ENCODE data around the gene HMOX2.
A peak's percentile ranks its signal among the peaks of the same experiment; 100 is the strongest.

HMOX2 gene

GRCh38 chr16:4472880-4473279 lies 3.3 kb upstream of the HMOX2 start:
- peak overlapping the region; percentile 38; the same call in 1 of the 2 replicates for H3K9ac ChIP-seq (ENCODE audit: low read length)
- H3K4me2 ChIP-seq (ENCODE audit: low read length) = peak overlapping the region; percentile 66
- no peak overlapping the region for H2AFZ ChIP-seq (ENCODE audit: low read length)
- H3K36me3 ChIP-seq (ENCODE audit: insufficient read depth, low read length) = peaks cover 20% of the 10 kb centered on the region
- H3K79me2 ChIP-seq (ENCODE audit: insufficient read depth, low read length) = peaks cover 3% of the 10 kb centered on the region; the same call in 1 of the 2 replicates
- no peak for TF ChIP-seq CTCF (IDR thresholded peaks at IDR 0.05; ENCODE audit: low read length)
- TF ChIP-seq EZH2 (IDR thresholded peaks at IDR 0.05; ENCODE audit: borderline replicate concordance, low read length) = no peak
- H3K9me3 ChIP-seq (ENCODE audit: low read length) = no peaks in the 10 kb centered on the region
- H3K27ac ChIP-seq (ENCODE audit: low read depth, low read length, poor library complexity, severe bottlenecking) = peak overlapping the region; percentile 88
- H4K20me1 ChIP-seq (ENCODE audit: insufficient read depth, low read length) = no peaks in the 10 kb centered on the region
- H3K4me3 ChIP-seq (ENCODE audit: low read depth, low read length, poor library complexity, severe bottlenecking) = peak overlapping the region; percentile 72
- no peaks in the 10 kb centered on the region for H3K9me2 ChIP-seq (ENCODE audit: low read depth, low read length)
- peaks cover 36% of the 10 kb centered on the region for H3K4me1 ChIP-seq (ENCODE audit: insufficient read depth, low read length, severe bottlenecking)
- peaks cover 4% of the 10 kb centered on the region; the same call in 1 of the 2 replicates for H3F3A ChIP-seq (ENCODE audit: insufficient read depth, low read length)
- no peaks in the 10 kb centered on the region for H3K27me3 ChIP-seq (ENCODE audit: insufficient read depth, low read length)

GRCh38 chr16:4474192-4474961 lies 1.8 kb upstream of the HMOX2 start, which contains the start of gene NMRAL1:
TSS of gene NMRAL1 (minus strand) at chr16:4474625. CDS start at chr16:4474132, 493 bp downstream.
- H3K9me3 ChIP-seq (ENCODE audit: low read length) = no peaks in the 10 kb centered on the region
- H4K20me1 ChIP-seq (ENCODE audit: insufficient read depth, low read length) = no peaks in the 10 kb centered on the region
- no peak within 1 kb of the TSS for H2AFZ ChIP-seq (ENCODE audit: low read length)
- H3K79me2 ChIP-seq (ENCODE audit: insufficient read depth, low read length) = peaks cover 13% of the 10 kb centered on the region; the same call in 1 of the 2 replicates
- H3K9me2 ChIP-seq (ENCODE audit: low read depth, low read length) = no peaks in the 10 kb centered on the region
- H3K4me2 ChIP-seq (ENCODE audit: low read length) = peak within 1 kb of the TSS; percentile 66
- peaks cover 4% of the 10 kb centered on the region; the same call in 1 of the 2 replicates for H3F3A ChIP-seq (ENCODE audit: insufficient read depth, low read length)
- TF ChIP-seq EZH2 (IDR thresholded peaks at IDR 0.05; ENCODE audit: borderline replicate concordance, low read length) = no peak
- TF ChIP-seq CTCF (IDR thresholded peaks at IDR 0.05; ENCODE audit: low read length) = no peak
- no peaks in the 10 kb centered on the region for H3K27me3 ChIP-seq (ENCODE audit: insufficient read depth, low read length)
- peaks cover 5% of the 10 kb centered on the region; the same call in 1 of the 2 replicates for H3K36me3 ChIP-seq (ENCODE audit: insufficient read depth, low read length)
- peak within 1 kb of the TSS; percentile 91 for H3K9ac ChIP-seq (ENCODE audit: low read length)
- peak within 1 kb of the TSS; percentile 72 for H3K4me3 ChIP-seq (ENCODE audit: low read depth, low read length, poor library complexity, severe bottlenecking)
- peaks cover 39% of the 10 kb centered on the region for H3K4me1 ChIP-seq (ENCODE audit: insufficient read depth, low read length, severe bottlenecking)
- peak within 1 kb of the TSS; percentile 88 for H3K27ac ChIP-seq (ENCODE audit: low read depth, low read length, poor library complexity, severe bottlenecking)

- peaks cover 33% of the 10 kb centered on the region for H3K4me1 ChIP-seq (ENCODE audit: insufficient read depth, low read length, severe bottlenecking)
- H3K36me3 ChIP-seq (ENCODE audit: insufficient read depth, low read length) = no peaks in the 10 kb centered on the region
- peaks cover 19% of the 10 kb centered on the region for H3K79me2 ChIP-seq (ENCODE audit: insufficient read depth, low read length)
- H3K9me2 ChIP-seq (ENCODE audit: low read depth, low read length) = no peaks in the 10 kb centered on the region
- no peaks in the 10 kb centered on the region for H3K27me3 ChIP-seq (ENCODE audit: insufficient read depth, low read length)
- no peaks in the 10 kb centered on the region for H4K20me1 ChIP-seq (ENCODE audit: insufficient read depth, low read length)
- H3K4me2 ChIP-seq (ENCODE audit: low read length) = peak overlapping the region; percentile 66
- peak overlapping the region; percentile 26 for H3K27ac ChIP-seq (ENCODE audit: low read depth, low read length, poor library complexity, severe bottlenecking)
- H3K9ac ChIP-seq (ENCODE audit: low read length) = peak overlapping the region; percentile 70; the same call in 1 of the 2 replicates
- peak overlapping the region; percentile 72 for H3K4me3 ChIP-seq (ENCODE audit: low read depth, low read length, poor library complexity, severe bottlenecking)
- no peaks in the 10 kb centered on the region for H3K9me3 ChIP-seq (ENCODE audit: low read length)
- H2AFZ ChIP-seq (ENCODE audit: low read length) = no peak overlapping the region
- no peaks in the 10 kb centered on the region for H3F3A ChIP-seq (ENCODE audit: insufficient read depth, low read length)
- TF ChIP-seq CTCF (IDR thresholded peaks at IDR 0.05; ENCODE audit: low read length) = peak; percentile 26; the same call in 1 of the 2 replicates
- TF ChIP-seq EZH2 (IDR thresholded peaks at IDR 0.05; ENCODE audit: borderline replicate concordance, low read length) = no peak
These were observed 1.8 kb downstream of the HMOX2 start for GRCh38 chr16:4477966-4478365.
